GM12892 (cell line): ENCODE measurements around the gene MCL1.

Experiments used
- POLR2A ChIP-seq: IDR thresholded peaks from 2 replicates; pipeline ENCODE4 v1.6.1; 2011; ENCODE audit warnings: low read depth, low read length, control low read depth
- POLR2AphosphoS5 ChIP-seq: IDR thresholded peaks from 2 replicates; pipeline ENCODE4 v1.6.1; 2011; ENCODE audit warnings: low read depth, low read length, control low read depth

GRCh38 chr1:150619576-150620509 is 40.4 kb upstream of the MCL1 start:
- TF ChIP-seq POLR2A (peak; percentile 61), POLR2AphosphoS5 (0 out of 2 replicates have a peak, but pooled peaks have one; percentile 47)
